ENCODE measurements around the gene TSPAN17. TPM values are rescaled to one million over a fixed set of nuclear protein-coding genes. Genes with fewer than 3 reads are reported as not detected.

TSPAN17 gene
- total RNA-seq, 2 donors from 2014 or later: 25.3 to 31.8 TPM

DNA sequence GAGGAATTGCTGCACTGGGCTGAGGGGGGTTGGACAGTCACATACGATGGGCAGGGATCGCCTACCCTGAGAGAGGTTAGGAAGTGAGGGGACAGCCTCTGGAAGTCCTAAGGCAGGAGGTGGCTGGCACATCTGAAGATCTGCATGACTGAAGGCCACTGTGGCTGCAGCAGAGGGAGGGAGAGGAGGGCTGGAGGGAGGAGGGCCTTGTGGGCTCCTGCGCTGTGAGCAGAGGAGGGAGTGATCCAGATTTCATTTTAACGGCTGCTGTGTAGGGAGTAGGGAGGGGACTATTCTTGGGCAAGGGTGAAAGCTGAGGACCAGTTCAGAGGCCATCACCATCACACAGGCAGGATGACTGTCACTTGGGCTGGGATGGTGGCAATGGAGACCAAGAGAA lies 9.7 kb upstream of the TSPAN17 start:
- no peaks in the 10 kb centered on the region for H3K9me3 Mint-ChIP-seq
- no peaks in the 10 kb centered on the region for H3K36me3 Mint-ChIP-seq (ENCODE audit: insufficient read depth in 2 of 2)
- H3K4me3 Mint-ChIP-seq: no peak overlapping the region
- H3K27me3 Mint-ChIP-seq (ENCODE audit: low read depth): peaks cover 48% of the 10 kb centered on the region
- no peak for ATAC-seq (replicated peaks in 1 of 2)
- no peak for DNase-seq
- peaks cover 10% of the 10 kb centered on the region for H3K4me1 Mint-ChIP-seq (ENCODE audit: low read depth)
- no peak overlapping the region for H3K27ac Mint-ChIP-seq

DNA sequence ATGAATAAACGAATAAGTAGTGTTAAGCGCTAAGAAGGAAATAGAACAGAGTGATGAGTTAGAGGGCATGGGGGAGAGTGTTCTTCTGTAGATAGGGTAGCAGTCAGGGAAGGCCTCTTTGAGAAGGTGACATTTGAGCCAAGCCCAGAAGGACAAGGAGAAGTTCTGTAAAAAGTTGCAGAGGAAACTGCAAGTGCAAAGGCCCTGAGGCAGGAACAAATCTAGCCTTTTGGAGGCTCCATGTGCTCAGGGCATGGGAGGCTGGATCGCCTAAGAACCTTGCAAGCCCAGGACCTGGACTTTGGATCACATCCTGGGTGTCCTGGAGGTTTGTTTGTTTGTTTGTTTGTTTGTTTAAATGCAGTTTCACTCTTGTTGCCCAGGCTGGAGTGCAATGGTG lies 8.8 kb upstream of the TSPAN17 start:
- Mint-ChIP-seq H3K4me3 (no peak overlapping the region), H3K36me3 (ENCODE audit: insufficient read depth in 2 of 2) (no peaks in the 10 kb centered on the region), H3K27ac (no peak overlapping the region)

DNA sequence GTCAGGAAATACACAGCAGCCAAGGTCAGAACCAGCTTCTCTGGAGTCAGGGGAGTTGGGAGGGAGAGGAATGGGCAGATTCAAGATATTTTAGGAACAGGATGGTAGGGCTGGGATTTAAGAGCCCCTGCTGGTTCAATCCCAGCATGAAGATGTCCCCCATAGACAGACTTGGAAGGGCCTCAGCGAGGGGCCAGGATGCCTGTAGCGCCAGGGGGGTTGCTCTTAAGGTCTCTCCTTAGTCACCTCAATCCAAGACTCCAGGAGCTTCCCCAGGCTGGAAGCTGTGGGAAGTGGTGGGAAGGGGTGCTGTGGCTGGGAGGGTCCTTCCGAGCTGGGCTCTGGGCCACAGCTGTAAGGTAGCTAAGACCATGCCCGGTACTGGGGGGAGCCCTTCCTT lies 8.1 kb upstream of the TSPAN17 start:
- Mint-ChIP-seq H3K4me1 (ENCODE audit: low read depth) (peaks cover under 1% of the 10 kb centered on the region), H3K4me3 (no peak overlapping the region), H3K36me3 (ENCODE audit: insufficient read depth in 2 of 2) (no peaks in the 10 kb centered on the region), H3K27ac (no peak overlapping the region), H3K27me3 (ENCODE audit: low read depth) (peaks cover 32% of the 10 kb centered on the region), H3K9me3 (no peaks in the 10 kb centered on the region)
- ATAC-seq (replicated peaks in 1 of 2): no peak
- no peak for DNase-seq

More for the DNA sequence above, 8.8 kb upstream of the TSPAN17 start:
- Mint-ChIP-seq H3K4me1 (ENCODE audit: low read depth) (peaks cover 8% of the 10 kb centered on the region), H3K9me3 (no peaks in the 10 kb centered on the region), H3K27me3 (ENCODE audit: low read depth) (peaks cover 40% of the 10 kb centered on the region)
- no peak for ATAC-seq (replicated peaks in 1 of 2)
- DNase-seq: no peak

DNA sequence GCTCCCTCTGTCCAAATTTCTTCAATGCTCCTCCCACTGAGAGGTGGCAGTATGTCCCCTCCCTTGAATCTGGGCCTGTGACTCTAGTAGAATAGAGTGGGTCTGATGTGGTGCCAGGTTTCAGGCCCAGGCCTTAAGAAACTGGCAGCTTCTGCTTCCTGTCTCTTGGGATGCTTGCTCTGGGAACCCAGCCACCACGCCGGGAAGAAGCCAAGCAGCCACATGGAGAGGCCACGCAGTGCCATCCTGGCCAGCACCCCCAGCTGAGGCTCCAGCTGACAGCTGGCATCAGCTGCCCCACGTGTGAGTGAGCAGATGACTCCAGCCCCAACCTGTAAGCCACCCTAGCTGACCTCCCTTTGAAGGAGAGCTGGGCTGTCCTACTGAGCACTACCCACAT lies 7.3 kb upstream of the TSPAN17 start:
- Mint-ChIP-seq H3K27me3 (ENCODE audit: low read depth) (peaks cover 27% of the 10 kb centered on the region), H3K4me1 (ENCODE audit: low read depth) (no peaks in the 10 kb centered on the region), H3K9me3 (no peaks in the 10 kb centered on the region), H3K4me3 (no peak overlapping the region), H3K36me3 (ENCODE audit: insufficient read depth in 2 of 2) (no peaks in the 10 kb centered on the region), H3K27ac (no peak overlapping the region)
- ATAC-seq (replicated peaks in 1 of 2) (no peak), DNase-seq (no peak)

DNA sequence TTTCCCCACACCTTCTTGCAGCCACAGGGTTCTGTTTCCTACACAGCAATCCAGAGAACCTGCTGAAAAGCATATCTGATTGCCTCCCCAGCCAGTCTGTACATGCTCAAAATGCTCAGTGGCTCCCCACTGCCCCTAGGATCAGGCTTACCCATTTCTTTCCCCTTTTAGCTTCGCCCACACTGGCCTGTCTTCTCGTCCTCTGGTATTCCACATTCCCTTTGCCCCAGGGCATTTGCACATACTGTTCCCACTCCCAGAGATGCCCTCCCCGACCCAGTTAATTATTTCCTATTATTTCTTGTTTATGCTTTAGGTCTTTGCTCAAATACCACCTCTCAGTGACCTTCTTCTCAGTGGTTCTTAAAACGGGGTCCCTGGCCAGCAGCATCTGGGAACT lies 6.7 kb upstream of the TSPAN17 start:
- no peaks in the 10 kb centered on the region for H3K4me1 Mint-ChIP-seq (ENCODE audit: low read depth)
- H3K9me3 Mint-ChIP-seq: no peaks in the 10 kb centered on the region
- H3K27me3 Mint-ChIP-seq (ENCODE audit: low read depth): peaks cover 20% of the 10 kb centered on the region
- DNase-seq: no peak
- ATAC-seq (replicated peaks in 1 of 2): no peak
- H3K4me3 Mint-ChIP-seq: no peak overlapping the region
- H3K36me3 Mint-ChIP-seq (ENCODE audit: insufficient read depth in 2 of 2): no peaks in the 10 kb centered on the region
- H3K27ac Mint-ChIP-seq: no peak overlapping the region

DNA sequence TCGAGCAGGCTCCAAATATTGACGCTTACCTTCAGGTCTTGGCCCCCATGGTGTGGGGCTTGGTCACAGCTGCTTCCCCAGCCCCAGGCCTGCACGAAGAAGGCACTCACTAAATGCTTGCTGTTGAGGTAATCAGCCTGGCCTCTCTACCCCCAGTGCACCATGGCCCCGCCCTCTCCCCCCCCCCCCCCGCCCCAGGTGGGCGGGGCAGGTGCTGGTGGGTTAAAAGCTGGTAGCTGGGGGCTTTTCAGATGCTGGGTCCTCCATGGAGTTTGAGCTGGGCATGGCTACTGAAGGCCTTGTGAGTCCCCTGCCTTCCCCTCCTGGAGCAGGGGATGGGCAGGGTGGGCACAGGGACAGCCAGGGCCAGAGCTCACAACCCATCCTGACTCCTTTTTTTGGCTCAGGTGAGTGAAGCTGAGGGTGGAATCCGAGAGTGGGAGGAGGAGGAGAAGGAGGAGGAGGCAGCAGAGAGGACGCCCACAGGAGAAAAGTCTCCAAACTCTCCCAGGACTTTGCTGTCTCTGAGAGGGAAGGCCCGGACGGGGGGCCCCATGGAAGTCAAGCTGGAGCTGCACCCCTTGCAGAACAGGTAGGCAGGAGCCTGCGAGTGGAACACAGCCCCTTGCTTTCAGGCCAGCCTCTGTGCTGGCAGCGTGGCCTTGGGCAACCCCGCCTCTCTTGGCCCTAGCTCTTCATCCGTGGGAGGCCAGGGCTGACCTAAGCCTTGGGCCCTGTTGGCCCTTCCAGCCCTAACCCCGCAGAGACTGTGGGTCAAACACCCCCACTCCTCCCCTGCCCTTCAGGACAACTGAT lies 4.4 kb upstream of the TSPAN17 start:
- H3K4me1 Mint-ChIP-seq (ENCODE audit: low read depth): peaks cover 14% of the 10 kb centered on the region
- no peak overlapping the region for H3K4me3 Mint-ChIP-seq
- H3K27me3 Mint-ChIP-seq (ENCODE audit: low read depth): peaks cover 6% of the 10 kb centered on the region
- no peak for DNase-seq
- H3K27ac Mint-ChIP-seq: no peak overlapping the region
- ATAC-seq (replicated peaks in 1 of 2): no peak
- no peaks in the 10 kb centered on the region for H3K9me3 Mint-ChIP-seq
- H3K36me3 Mint-ChIP-seq (ENCODE audit: insufficient read depth in 2 of 2): no peaks in the 10 kb centered on the region

DNA sequence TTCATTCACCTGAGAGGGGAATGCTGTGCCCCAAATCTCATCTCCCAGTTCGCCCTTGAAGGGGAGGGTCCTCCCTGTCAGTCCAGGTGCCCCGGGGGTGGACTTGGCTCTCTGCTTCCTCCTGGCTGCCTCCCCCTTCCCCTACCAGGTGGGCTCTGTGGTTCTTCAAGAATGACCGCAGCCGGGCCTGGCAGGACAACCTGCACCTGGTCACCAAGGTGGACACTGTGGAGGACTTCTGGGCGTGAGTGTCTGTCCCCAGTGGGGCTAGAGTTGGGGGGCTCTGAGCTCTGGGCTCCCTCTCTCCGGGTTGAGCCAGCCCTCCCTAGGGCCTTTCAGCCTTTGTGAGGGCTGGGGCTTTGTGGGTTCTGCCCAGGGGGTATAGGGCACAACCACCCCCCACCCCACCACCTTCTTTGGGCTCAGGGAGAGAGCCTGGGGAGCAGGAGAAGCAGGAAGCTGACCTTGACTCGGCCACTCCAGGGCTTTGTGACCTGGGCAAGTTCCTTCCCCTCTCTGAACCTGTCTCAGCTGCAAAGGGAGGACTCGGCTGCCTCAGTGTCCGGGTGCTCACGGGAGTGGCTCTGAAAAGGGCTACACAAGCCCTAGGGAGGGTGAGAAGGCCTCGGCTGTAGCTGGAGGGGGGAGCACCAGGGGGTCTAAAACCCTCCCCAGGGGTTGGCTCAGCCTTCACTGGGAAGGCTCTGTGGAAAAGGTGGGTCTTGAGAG lies 3.6 kb upstream of the TSPAN17 start:
- Mint-ChIP-seq H3K27ac (no peak overlapping the region), H3K4me1 (ENCODE audit: low read depth) (peaks cover 20% of the 10 kb centered on the region), H3K9me3 (no peaks in the 10 kb centered on the region), H3K36me3 (ENCODE audit: insufficient read depth in 2 of 2) (no peaks in the 10 kb centered on the region), H3K27me3 (ENCODE audit: low read depth) (no peaks in the 10 kb centered on the region), H3K4me3 (no peak overlapping the region)
- DNase-seq: no peak
- no peak for ATAC-seq (replicated peaks in 1 of 2)

DNA sequence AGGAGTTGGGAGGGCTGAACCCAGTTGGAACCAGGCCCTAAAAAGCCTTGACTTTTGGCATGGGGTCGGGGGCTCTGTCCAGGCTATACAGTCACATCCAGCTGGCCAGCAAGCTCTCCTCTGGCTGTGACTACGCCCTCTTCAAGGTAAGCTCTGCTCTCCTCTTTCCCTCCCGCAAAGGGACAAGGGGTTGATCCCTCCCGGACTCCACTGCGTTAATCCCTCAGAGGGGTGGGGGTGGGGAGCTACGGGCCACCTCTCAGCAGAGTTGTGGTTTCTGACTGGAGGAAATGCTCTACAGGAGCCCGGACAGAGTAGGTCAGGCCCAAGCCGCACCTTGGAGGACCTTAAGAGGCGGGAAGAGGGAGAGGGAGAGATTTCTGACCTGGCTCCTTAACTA lies 3.0 kb upstream of the TSPAN17 start:
- Mint-ChIP-seq H3K4me3 (no peak overlapping the region), H3K27ac (no peak overlapping the region), H3K36me3 (ENCODE audit: insufficient read depth in 2 of 2) (no peaks in the 10 kb centered on the region), H3K4me1 (ENCODE audit: low read depth) (peaks cover 27% of the 10 kb centered on the region), H3K27me3 (ENCODE audit: low read depth) (no peaks in the 10 kb centered on the region), H3K9me3 (no peaks in the 10 kb centered on the region)
- DNase-seq (no peak), ATAC-seq (replicated peaks in 1 of 2) (no peak)

DNA sequence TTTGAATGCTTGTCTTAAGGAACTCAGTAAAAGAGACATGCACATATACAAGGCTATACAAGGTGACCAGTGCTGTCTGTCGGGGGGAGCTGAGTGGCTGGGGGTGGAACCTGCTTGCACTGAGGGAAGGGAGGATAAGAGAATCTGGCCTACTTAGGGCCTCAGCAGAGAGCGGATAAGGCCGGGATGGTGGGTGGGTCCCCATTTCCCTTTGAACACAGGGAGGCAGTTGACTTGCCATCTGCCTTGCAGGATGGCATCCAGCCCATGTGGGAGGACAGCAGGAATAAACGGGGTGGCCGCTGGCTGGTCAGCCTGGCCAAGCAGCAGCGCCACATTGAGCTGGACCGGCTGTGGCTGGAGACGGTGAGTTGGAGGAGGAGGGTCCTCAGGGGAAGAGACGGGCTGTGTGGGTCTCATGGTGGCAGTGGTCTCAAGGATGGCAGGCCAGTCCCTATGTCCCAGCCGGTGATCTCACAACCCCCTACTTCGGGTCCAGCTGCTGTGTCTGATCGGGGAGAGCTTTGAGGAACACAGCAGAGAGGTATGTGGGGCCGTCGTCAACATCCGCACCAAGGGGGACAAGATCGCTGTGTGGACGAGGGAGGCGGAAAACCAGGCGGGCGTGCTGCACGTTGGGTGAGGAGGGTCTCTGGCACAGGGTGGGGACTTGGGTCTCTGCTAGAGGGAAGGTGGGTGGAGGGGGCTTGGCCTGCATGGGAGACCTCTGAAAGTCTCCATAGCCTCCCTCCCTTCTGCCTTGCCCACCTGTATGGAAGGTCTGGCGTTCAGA lies 2.2 kb upstream of the TSPAN17 start:
- H3K4me1 Mint-ChIP-seq (ENCODE audit: low read depth): peaks cover 32% of the 10 kb centered on the region
- no peak overlapping the region for H3K4me3 Mint-ChIP-seq
- ATAC-seq (replicated peaks in 1 of 2) (no peak), DNase-seq (no peak)
- peaks cover 2% of the 10 kb centered on the region for H3K27me3 Mint-ChIP-seq (ENCODE audit: low read depth)
- H3K36me3 Mint-ChIP-seq (ENCODE audit: insufficient read depth in 2 of 2): no peaks in the 10 kb centered on the region
- no peak overlapping the region for H3K27ac Mint-ChIP-seq
- H3K9me3 Mint-ChIP-seq: no peaks in the 10 kb centered on the region

DNA sequence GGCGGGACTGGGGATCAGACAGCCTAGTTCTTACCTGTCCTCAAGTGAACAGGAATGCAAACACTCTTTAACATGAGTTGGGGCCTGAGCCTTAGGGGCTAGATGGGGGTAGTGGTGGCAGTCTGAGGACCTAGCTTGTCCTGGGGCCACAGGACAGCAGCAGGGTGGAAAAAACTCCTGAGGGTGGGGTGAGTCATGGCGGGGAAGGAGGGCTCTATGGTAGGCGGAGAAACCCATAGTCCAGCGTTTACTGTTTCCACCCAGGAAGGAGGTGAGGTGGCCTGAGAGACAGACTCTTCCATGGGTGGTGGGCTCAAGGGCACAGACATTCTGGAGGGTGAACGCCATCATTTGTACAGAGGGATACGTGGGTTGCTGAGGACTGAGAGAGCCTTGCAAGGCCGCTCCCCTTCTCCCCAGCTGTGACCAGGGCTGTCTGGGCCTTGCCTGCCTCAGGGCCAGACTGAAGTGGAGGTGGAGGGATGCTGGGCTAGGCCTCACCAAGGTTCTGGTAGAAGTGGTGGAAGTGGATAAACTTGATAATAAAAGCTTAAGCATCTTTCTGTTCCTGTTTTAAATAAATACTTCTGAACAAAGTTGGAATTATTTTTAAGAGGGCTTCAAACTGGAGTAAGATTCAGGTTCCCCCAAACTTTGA lies 1.1 kb upstream of the TSPAN17 start:
- Mint-ChIP-seq H3K27ac (peak overlapping the region; percentile 17), H3K27me3 (ENCODE audit: low read depth) (peaks cover 5% of the 10 kb centered on the region), H3K4me3 (peak overlapping the region; percentile 90 to 92), H3K36me3 (ENCODE audit: insufficient read depth in 2 of 2) (no peaks in the 10 kb centered on the region), H3K4me1 (ENCODE audit: low read depth) (peaks cover 42% of the 10 kb centered on the region), H3K9me3 (no peaks in the 10 kb centered on the region)
- no peak for DNase-seq
- ATAC-seq (replicated peaks in 1 of 2): no peak

DNA sequence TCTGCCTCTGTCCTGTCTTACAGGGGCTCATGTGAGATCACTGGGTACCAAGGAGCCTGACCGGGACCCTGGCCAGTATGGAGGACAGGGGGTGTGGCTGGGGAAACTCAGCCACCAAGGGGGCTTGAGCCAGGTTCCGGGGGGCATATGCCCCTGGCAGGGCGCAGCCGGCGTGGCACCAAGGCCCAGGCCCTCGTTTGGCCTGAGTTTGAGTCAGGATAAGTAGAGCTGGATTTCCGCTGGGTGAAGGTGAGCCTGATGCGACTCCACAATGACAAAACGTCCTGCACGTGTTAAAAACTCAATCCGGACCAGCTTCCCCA lies 616 bp upstream of the TSPAN17 start:
- no peaks in the 10 kb centered on the region for H3K36me3 Mint-ChIP-seq (ENCODE audit: insufficient read depth in 2 of 2)
- peak in 1 of 2 donors; percentile 17 for ATAC-seq (replicated peaks in 1 of 2)
- H3K27me3 Mint-ChIP-seq (ENCODE audit: low read depth): peaks cover 5% of the 10 kb centered on the region
- peak overlapping the region; percentile 17 for H3K27ac Mint-ChIP-seq
- H3K4me1 Mint-ChIP-seq (ENCODE audit: low read depth): peaks cover 42% of the 10 kb centered on the region
- no peaks in the 10 kb centered on the region for H3K9me3 Mint-ChIP-seq
- peak overlapping the region; percentile 90 to 92 for H3K4me3 Mint-ChIP-seq
- DNase-seq: no peak

DNA sequence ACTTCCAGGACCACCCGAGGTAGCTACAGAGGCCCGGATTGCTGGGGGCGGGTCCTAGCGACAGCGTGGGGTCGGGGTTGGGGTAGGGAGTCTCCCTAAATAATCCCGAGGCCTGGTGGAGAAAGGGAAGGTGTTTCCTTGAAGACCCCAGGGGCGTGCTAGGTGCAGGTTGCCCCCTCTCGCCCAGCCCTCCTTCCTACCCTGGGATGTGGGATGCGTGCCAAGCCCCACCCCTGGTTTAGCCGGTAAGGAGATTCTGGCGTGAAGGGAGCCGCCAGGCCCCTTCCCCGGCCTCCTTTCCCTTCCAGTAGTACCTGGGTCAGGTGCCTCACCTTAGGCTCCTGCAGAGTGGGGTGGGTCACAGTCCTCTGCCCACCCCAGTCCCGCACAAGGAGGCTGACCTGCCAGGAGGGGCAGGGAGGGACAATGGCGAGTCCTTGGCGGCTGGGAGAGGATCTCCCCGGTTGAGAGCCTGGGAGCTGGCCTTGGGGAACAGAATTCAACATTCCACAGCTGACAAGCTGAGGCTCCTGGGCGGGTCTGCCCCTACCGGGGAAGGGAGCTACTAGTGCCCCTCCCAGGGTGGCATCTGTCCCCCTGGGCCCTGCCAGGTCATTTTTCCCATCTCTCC lies 674 bp downstream of the TSPAN17 start:
- DNase-seq: peak in 1 of 2 donors; percentile 27
- H3K4me1 Mint-ChIP-seq (ENCODE audit: low read depth): peaks cover 52% of the 10 kb centered on the region
- H3K36me3 Mint-ChIP-seq (ENCODE audit: insufficient read depth in 2 of 2): no peaks in the 10 kb centered on the region
- peak overlapping the region; percentile 77 for H3K27ac Mint-ChIP-seq
- H3K27me3 Mint-ChIP-seq (ENCODE audit: low read depth): peaks cover 5% of the 10 kb centered on the region
- no peak for ATAC-seq (replicated peaks in 1 of 2)
- no peaks in the 10 kb centered on the region for H3K9me3 Mint-ChIP-seq
- H3K4me3 Mint-ChIP-seq: peak overlapping the region; percentile 84 to 85

Measured in activated T-cell treated with anti-CD3 and anti-CD28 coated beads, Interleukin-2, amount 50 U/mL, for 72 hours (primary cell).